HL-60 (cell line): ENCODE data around the gene MXD4.

Experiments used
- DNase-seq, 2 experiments: peaks; one replicate each; pipeline ENCODE4 v3.0.0-alpha.2; 2010 to 2020; ENCODE audit warnings: low read depth in 1 of 2, low spot score in 1 of 2
- H3K27ac ChIP-seq: fragments of 250-450 bp; sonication (Bioruptor Pico); replicated peaks from 2 replicates; pipeline ENCODE4 v1.5.1; 2020; ENCODE audit warnings: mild to moderate bottlenecking, moderate library complexity
- H3K27me3 ChIP-seq: fragments of 250-450 bp; sonication (Bioruptor Pico); 2 replicates; pipeline ENCODE4 v1.5.1; 2021; ENCODE audit warnings: mild to moderate bottlenecking, moderate library complexity; ENCODE audit not compliant: insufficient read depth, poor library complexity, severe bottlenecking
- H3K4me3 ChIP-seq: replicated peaks from 2 replicates; pipeline ENCODE4 v1.5.1; 2011; ENCODE audit warnings: mild to moderate bottlenecking, control low read depth, low read length; ENCODE audit not compliant: insufficient read depth
- CTCF ChIP-seq: IDR thresholded peaks from one replicate; pipeline ENCODE4 v1.5.1; 2011; ENCODE audit warnings: low read length, control low read depth, inconsistent platforms; ENCODE audit not compliant: insufficient read depth
- GABPA ChIP-seq: IDR thresholded peaks from 2 replicates; pipeline ENCODE4 v1.6.1; 2012; ENCODE audit warnings: low read depth
- POLR2AphosphoS5 ChIP-seq: IDR thresholded peaks from 2 replicates; pipeline ENCODE4 v1.6.1; 2012; ENCODE audit warnings: low read depth
- REST ChIP-seq: IDR thresholded peaks from 2 replicates; pipeline ENCODE4 v1.6.1; 2012; ENCODE audit warnings: low read depth; ENCODE audit not compliant: insufficient replicate concordance
- SPI1 ChIP-seq: IDR thresholded peaks from 2 replicates; pipeline ENCODE4 v1.6.1; 2012; ENCODE audit warnings: low read depth, mild to moderate bottlenecking, borderline replicate concordance

The MXD4 gene

DNA sequence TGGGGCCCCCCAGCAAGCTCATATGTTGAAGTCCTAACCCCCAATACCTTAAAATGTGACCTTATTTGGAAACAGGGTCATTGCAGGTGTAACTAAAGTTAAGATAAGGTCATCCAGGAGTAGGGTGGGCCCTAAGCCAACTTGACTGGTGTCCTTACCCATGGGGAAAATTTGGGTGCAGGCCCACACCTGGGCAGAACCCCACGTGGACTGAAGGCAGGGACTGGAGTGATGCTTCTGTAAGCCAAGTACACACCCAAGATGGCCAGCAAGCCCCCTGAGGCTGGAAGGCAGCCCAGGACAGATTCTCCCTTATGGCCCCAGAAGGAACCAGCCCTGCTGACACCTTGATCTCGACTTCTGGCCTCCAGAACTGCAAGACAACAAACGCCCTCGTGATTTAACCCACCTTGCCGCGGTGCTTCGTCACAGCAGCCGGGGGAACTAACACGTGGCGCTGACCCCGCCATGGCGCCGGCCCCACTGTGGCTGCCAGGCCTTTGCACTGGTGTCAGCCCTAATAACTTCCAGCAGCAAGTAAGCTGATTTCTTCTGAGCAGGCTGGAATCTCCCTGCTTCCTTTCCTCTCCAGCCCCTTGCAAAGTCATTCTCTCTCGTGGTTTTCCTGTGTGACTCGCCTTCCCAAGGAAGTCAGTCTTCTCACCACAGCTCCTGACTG lies 23.2 kb upstream of the MXD4 start:
- no peak for DNase-seq
- no peak overlapping the region for H3K4me3 ChIP-seq
- TF ChIP-seq POLR2AphosphoS5 (no peak), SPI1 (no peak), GABPA (no peak), REST (no peak), CTCF (no peak)
- H3K27ac ChIP-seq, result no peak overlapping the region
- no peaks in the 10 kb centered on the region for H3K27me3 ChIP-seq

- TF ChIP-seq SPI1 (no peak), POLR2AphosphoS5 (no peak), REST (no peak), CTCF (no peak), GABPA (no peak)
- Histone ChIP-seq H3K4me3 (no peak overlapping the region), H3K27ac (no peak overlapping the region), H3K27me3 (no peaks in the 10 kb centered on the region)
- no peak for DNase-seq
Observed at GRCh38 chr4:2284161-2284933, 22.4 kb upstream of the MXD4 start.

- H3K27me3 ChIP-seq, result no peaks in the 10 kb centered on the region
- no peak overlapping the region for H3K4me3 ChIP-seq
- no peak overlapping the region for H3K27ac ChIP-seq
- TF ChIP-seq CTCF, result no peak
- TF ChIP-seq REST, result no peak
- no peak for TF ChIP-seq POLR2AphosphoS5
- no peak for TF ChIP-seq SPI1
- no peak for TF ChIP-seq GABPA
- no peak for DNase-seq
Observed at GRCh38 chr4:2283199-2283711, 21.3 kb upstream of the MXD4 start.
